ENCODE results near the gene ZMIZ1. TPM values are rescaled to one million over a fixed set of nuclear protein-coding genes. Genes with fewer than 3 reads are reported as not detected.
A peak's percentile ranks its signal among the peaks of the same experiment; 100 is the strongest.

ZMIZ1 gene
- polyA plus RNA-seq, 1 donor = 40.1 TPM

GRCh38 chr10:79211616-79212015, 142.8 kb downstream of the ZMIZ1 start:
- DNase-seq = no peak
- Histone ChIP-seq H3K27ac (ENCODE audit: low read length) (no peak overlapping the region), H3K27me3 (ENCODE audit: control insufficient read depth, insufficient read depth, low read length) (no peaks in the 10 kb centered on the region), H3K4me1 (ENCODE audit: control insufficient read depth, insufficient read depth, low read length) (no peaks in the 10 kb centered on the region), H3K36me3 (ENCODE audit: control insufficient read depth, insufficient read depth, low read length) (peaks cover 89% of the 10 kb centered on the region), H3K9me3 (ENCODE audit: control insufficient read depth, low read depth, low read length) (no peaks in the 10 kb centered on the region), H3K4me3 (ENCODE audit: low read length) (no peak overlapping the region)
- WGBS (ENCODE audit: insufficient coverage, low lambda C conversion rate) = no CpG with 5 or more reads among the region's 13 CpGs

DNA sequence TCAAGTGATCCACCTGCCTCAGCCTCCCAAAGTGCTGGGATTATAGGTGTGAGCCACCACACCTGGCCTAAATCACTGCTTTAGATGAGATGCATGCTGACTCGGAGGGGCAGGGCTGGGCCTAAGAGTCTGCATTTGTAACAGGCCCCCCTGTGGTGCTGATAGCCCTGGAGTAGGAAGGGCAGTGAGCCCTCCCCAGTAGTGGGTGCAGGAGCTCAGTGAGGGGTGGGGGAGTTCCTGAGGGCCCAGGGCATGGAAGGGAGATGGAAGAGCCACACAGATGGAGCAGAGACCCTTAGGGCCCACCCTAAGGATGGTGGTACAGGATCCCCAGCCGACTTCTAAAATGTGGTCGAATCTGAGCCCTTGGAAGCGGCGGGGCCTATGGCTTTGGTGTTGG, 146.8 kb downstream of the ZMIZ1 start:
- H3K4me3 ChIP-seq (ENCODE audit: low read length) = no peak overlapping the region
- peaks cover 74% of the 10 kb centered on the region for H3K36me3 ChIP-seq (ENCODE audit: control insufficient read depth, insufficient read depth, low read length)
- H3K27me3 ChIP-seq (ENCODE audit: control insufficient read depth, insufficient read depth, low read length) = no peaks in the 10 kb centered on the region
- H3K27ac ChIP-seq (ENCODE audit: low read length) = no peak overlapping the region
- WGBS (ENCODE audit: insufficient coverage, low lambda C conversion rate) = no CpG with 5 or more reads among the region's 5 CpGs
- no peaks in the 10 kb centered on the region for H3K9me3 ChIP-seq (ENCODE audit: control insufficient read depth, low read depth, low read length)
- peaks cover 10% of the 10 kb centered on the region for H3K4me1 ChIP-seq (ENCODE audit: control insufficient read depth, insufficient read depth, low read length)
- DNase-seq = no peak

DNA sequence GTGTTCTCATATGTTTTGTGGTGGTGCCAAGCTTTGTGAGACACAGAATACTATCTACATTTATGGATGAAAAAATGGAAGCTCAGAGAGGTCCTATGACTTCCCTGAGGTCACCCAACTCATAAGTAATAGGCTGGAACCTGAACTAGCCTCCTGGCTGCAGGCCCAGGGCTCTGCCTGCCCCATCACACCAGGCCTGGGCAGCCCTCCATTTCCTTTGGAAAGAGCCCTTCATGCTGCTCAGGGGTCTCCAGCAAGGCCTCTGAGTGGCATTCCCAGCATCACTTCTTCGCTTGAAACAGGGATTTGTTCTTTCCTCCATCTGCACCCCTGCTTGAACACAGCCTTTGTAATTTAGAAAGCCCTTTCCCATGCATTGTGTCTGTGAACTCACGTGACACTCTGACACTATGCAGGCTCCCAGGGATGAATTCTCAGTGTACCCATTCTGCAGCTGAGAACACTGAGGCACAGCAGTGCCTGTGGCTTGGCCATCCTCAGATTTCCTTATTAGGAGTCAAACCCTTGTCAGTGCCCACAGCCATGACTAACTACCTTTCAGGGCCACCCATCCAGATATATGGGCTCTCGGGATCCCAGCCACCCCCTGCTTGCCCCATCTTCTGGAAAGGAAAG, 150.7 kb downstream of the ZMIZ1 start:
- peaks cover 49% of the 10 kb centered on the region for H3K36me3 ChIP-seq (ENCODE audit: control insufficient read depth, insufficient read depth, low read length)

DNA sequence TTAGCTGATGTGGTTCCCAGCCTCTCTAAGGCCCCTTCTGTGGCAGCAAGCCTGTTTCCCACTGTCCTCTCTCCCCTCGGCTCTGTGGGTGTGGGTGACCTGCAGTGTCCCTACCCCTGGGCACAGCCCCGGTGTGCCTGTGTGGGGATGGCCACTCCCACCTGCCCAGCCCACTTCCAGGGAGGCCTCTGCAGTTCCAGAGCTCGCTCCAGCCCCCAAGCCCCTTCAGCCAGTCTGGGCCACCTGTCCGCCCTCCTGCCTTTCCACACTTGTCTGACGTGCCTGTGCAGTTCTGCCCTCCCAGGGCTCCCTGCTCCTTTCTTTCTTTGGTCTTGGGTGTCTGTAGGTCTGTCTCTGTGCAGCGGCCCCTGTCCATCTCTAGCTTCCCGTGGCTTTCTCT, 151.5 kb downstream of the ZMIZ1 start:
- no peaks in the 10 kb centered on the region for H3K27me3 ChIP-seq (ENCODE audit: control insufficient read depth, insufficient read depth, low read length)
- peaks cover 50% of the 10 kb centered on the region for H3K4me1 ChIP-seq (ENCODE audit: control insufficient read depth, insufficient read depth, low read length)
- H3K9me3 ChIP-seq (ENCODE audit: control insufficient read depth, low read depth, low read length) = no peaks in the 10 kb centered on the region
- H3K27ac ChIP-seq (ENCODE audit: low read length) = peak overlapping the region; percentile 82
- WGBS (ENCODE audit: insufficient coverage, low lambda C conversion rate) = no CpG with 5 or more reads among the region's 7 CpGs
- H3K36me3 ChIP-seq (ENCODE audit: control insufficient read depth, insufficient read depth, low read length) = peaks cover 47% of the 10 kb centered on the region
- no peak for DNase-seq
- H3K4me3 ChIP-seq (ENCODE audit: low read length) = no peak overlapping the region

More for the DNA sequence above, 150.7 kb downstream of the ZMIZ1 start:
- H3K9me3 ChIP-seq (ENCODE audit: control insufficient read depth, low read depth, low read length) = no peaks in the 10 kb centered on the region
- no CpG with 5 or more reads among the region's 3 CpGs for WGBS (ENCODE audit: insufficient coverage, low lambda C conversion rate)
- DNase-seq = no peak
- H3K4me3 ChIP-seq (ENCODE audit: low read length) = no peak overlapping the region
- no peaks in the 10 kb centered on the region for H3K27me3 ChIP-seq (ENCODE audit: control insufficient read depth, insufficient read depth, low read length)
- H3K27ac ChIP-seq (ENCODE audit: low read length) = no peak overlapping the region
- peaks cover 49% of the 10 kb centered on the region for H3K4me1 ChIP-seq (ENCODE audit: control insufficient read depth, insufficient read depth, low read length)

- WGBS (ENCODE audit: insufficient coverage, low lambda C conversion rate) = no CpG with 5 or more reads among the region's 38 CpGs
- no peaks in the 10 kb centered on the region for H3K9me3 ChIP-seq (ENCODE audit: control insufficient read depth, low read depth, low read length)
- no peaks in the 10 kb centered on the region for H3K27me3 ChIP-seq (ENCODE audit: control insufficient read depth, insufficient read depth, low read length)
- H3K4me1 ChIP-seq (ENCODE audit: control insufficient read depth, insufficient read depth, low read length) = peaks cover 50% of the 10 kb centered on the region
- peak overlapping the region; percentile 82 for H3K27ac ChIP-seq (ENCODE audit: low read length)
- H3K36me3 ChIP-seq (ENCODE audit: control insufficient read depth, insufficient read depth, low read length) = peaks cover 46% of the 10 kb centered on the region
- peak; percentile 93 to 94 for DNase-seq
- no peak overlapping the region for H3K4me3 ChIP-seq (ENCODE audit: low read length)
Observed at GRCh38 chr10:79221110-79222051, 152.6 kb downstream of the ZMIZ1 start.

GRCh38 chr10:79222186-79222585, 153.4 kb downstream of the ZMIZ1 start:
- peaks cover 45% of the 10 kb centered on the region for H3K36me3 ChIP-seq (ENCODE audit: control insufficient read depth, insufficient read depth, low read length)
- H3K4me3 ChIP-seq (ENCODE audit: low read length) = no peak overlapping the region
- H3K4me1 ChIP-seq (ENCODE audit: control insufficient read depth, insufficient read depth, low read length) = peaks cover 50% of the 10 kb centered on the region
- DNase-seq = no peak
- H3K27me3 ChIP-seq (ENCODE audit: control insufficient read depth, insufficient read depth, low read length) = no peaks in the 10 kb centered on the region
- no peaks in the 10 kb centered on the region for H3K9me3 ChIP-seq (ENCODE audit: control insufficient read depth, low read depth, low read length)
- H3K27ac ChIP-seq (ENCODE audit: low read length) = peak overlapping the region; percentile 82
- no CpG with 5 or more reads among the region's 7 CpGs for WGBS (ENCODE audit: insufficient coverage, low lambda C conversion rate)

DNA sequence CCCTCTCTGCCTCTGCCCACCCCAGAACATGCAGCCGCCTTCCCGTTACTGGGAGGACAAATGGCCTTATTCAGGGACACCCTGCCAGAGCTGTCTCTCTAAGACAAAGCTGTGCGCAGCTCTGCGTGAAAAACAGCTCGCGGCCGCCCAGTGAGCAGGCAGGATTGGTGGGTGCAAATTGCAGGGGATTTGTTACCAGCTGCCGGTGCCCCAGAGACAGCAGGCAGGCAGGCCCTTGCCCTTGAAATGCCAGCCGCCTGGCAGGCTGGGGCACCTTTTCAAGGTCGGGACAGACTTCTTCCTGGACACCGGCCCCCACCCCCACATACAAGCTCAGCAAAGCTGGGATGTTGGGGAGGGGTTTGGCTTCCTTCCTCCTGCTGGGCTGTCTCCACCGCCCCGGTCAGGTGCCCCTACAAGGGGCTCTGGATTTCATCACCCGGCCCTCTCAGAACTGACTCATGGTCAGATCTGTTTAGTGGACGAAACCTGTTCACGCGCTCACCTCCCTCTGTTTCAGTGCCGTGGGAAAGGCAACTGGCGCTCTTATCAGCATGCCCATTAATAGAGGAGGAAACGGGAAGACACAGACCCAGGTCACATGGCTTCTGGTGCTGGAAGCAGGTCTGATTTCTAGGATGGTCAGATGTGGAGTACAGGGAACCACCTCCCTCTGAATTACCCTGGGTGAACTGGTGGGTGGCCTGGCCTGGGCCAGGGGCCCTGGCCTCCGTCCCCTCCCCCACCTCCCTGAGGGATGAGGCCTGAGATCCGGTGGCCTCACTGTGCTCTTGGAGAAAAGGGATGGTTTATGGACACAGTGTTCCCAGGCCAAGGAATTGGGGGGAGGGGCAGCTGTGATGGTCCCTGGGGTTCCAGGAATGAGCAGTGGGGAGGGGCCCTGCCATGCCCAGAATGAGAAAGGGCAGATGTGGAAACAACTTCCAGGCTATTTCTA, 154.6 kb downstream of the ZMIZ1 start:
- peak overlapping the region; percentile 82 for H3K27ac ChIP-seq (ENCODE audit: low read length)
- peaks cover 43% of the 10 kb centered on the region for H3K36me3 ChIP-seq (ENCODE audit: control insufficient read depth, insufficient read depth, low read length)
- H3K4me3 ChIP-seq (ENCODE audit: low read length) = no peak overlapping the region
- H3K27me3 ChIP-seq (ENCODE audit: control insufficient read depth, insufficient read depth, low read length) = no peaks in the 10 kb centered on the region
- no peaks in the 10 kb centered on the region for H3K9me3 ChIP-seq (ENCODE audit: control insufficient read depth, low read depth, low read length)
- peaks cover 50% of the 10 kb centered on the region for H3K4me1 ChIP-seq (ENCODE audit: control insufficient read depth, insufficient read depth, low read length)
- WGBS (ENCODE audit: insufficient coverage, low lambda C conversion rate) = no CpG with 5 or more reads among the region's 22 CpGs
- DNase-seq = peak; percentile 75 to 78

- Histone ChIP-seq H3K4me1 (ENCODE audit: control insufficient read depth, insufficient read depth, low read length) (peaks cover 56% of the 10 kb centered on the region), H3K4me3 (ENCODE audit: low read length) (no peak overlapping the region), H3K9me3 (ENCODE audit: control insufficient read depth, low read depth, low read length) (no peaks in the 10 kb centered on the region), H3K36me3 (ENCODE audit: control insufficient read depth, insufficient read depth, low read length) (peaks cover 42% of the 10 kb centered on the region), H3K27me3 (ENCODE audit: control insufficient read depth, insufficient read depth, low read length) (no peaks in the 10 kb centered on the region), H3K27ac (ENCODE audit: low read length) (peak overlapping the region; percentile 82)
- no peak for DNase-seq
- no CpG with 5 or more reads among the region's 11 CpGs for WGBS (ENCODE audit: insufficient coverage, low lambda C conversion rate)
Observed at GRCh38 chr10:79224263-79224949, 155.6 kb downstream of the ZMIZ1 start.

- 60% methylated on average over 1 of the region's 5 CpGs for WGBS (ENCODE audit: insufficient coverage, low lambda C conversion rate)
- Histone ChIP-seq H3K27me3 (ENCODE audit: control insufficient read depth, insufficient read depth, low read length) (no peaks in the 10 kb centered on the region), H3K36me3 (ENCODE audit: control insufficient read depth, insufficient read depth, low read length) (peaks cover 46% of the 10 kb centered on the region), H3K27ac (ENCODE audit: low read length) (no peak overlapping the region), H3K4me1 (ENCODE audit: control insufficient read depth, insufficient read depth, low read length) (peaks cover 57% of the 10 kb centered on the region), H3K9me3 (ENCODE audit: control insufficient read depth, low read depth, low read length) (no peaks in the 10 kb centered on the region), H3K4me3 (ENCODE audit: low read length) (no peak overlapping the region)
- no peak for DNase-seq
Observed at GRCh38 chr10:79224992-79225391, 156.2 kb downstream of the ZMIZ1 start.
